Thymus (tissue), 11 donors: ENCODE data around the gene WWTR1. TPM values are rescaled to one million over a fixed set of nuclear protein-coding genes. Genes with fewer than 3 reads are reported as not detected.

Experiments
- DNase-seq, 9 donors: peaks; one replicate each; pipeline ENCODE4 v3.0.0-alpha.2; 2013; ENCODE audit warnings: low spot score in 9 of 9, low read depth in 6 of 9, missing footprints in 1 of 9
- H3K27ac ChIP-seq, 2 donors: one replicate each; pipeline ENCODE4 v1.5.1; 2013; ENCODE audit warnings: control low read depth in 1 of 2, low read depth in 1 of 2, low read length in 1 of 2, mild to moderate bottlenecking in 1 of 2, moderate library complexity in 1 of 2
- H3K27me3 ChIP-seq, 2 donors: one replicate each; pipeline ENCODE4 v1.5.1; 2013; ENCODE audit warnings: low read length in 1 of 2; ENCODE audit not compliant: control insufficient read depth in 2 of 2, insufficient read depth in 1 of 2
- H3K36me3 ChIP-seq, 2 donors: one replicate each; pipeline ENCODE4 v1.5.1; 2013; ENCODE audit warnings: low read length in 1 of 2, mild to moderate bottlenecking in 1 of 2, moderate library complexity in 1 of 2; ENCODE audit not compliant: control insufficient read depth in 2 of 2, insufficient read depth in 2 of 2
- H3K4me1 ChIP-seq, 2 donors: one replicate each; pipeline ENCODE4 v1.5.1; 2013; ENCODE audit warnings: low read length in 2 of 2; ENCODE audit not compliant: control insufficient read depth in 2 of 2, insufficient read depth in 2 of 2
- H3K4me3 ChIP-seq, 2 donors: one replicate each; pipeline ENCODE4 v1.5.1; 2013; ENCODE audit warnings: low read length in 2 of 2, control low read depth in 1 of 2, mild to moderate bottlenecking in 1 of 2
- H3K9me3 ChIP-seq, 2 donors: one replicate each; pipeline ENCODE4 v1.5.1; 2013; ENCODE audit warnings: low read length in 1 of 2, mild to moderate bottlenecking in 1 of 2; ENCODE audit not compliant: control insufficient read depth in 2 of 2, insufficient read depth in 1 of 2
- WGBS: extraction: QIAGEN DNeasy Blood & Tissue Kit; methylation state at CpG from one replicate; pipeline ENCODE4 v1.1.7; 2013; 5-methylcytosine and 5-hydroxymethylcytosine counted together
- polyA plus RNA-seq: library from polyadenylated mRNA; stranded (reverse); fragments of 200-250 nt; gene quantifications from one replicate; pipeline ENCODE4 v1.2.3, GENCODE V29; 2013
- total RNA-seq: library from RNA; stranded (reverse); fragments of 120-200 nt; gene quantifications from one replicate; pipeline ENCODE4 v1.2.4, GENCODE V29; 2013
- donor health status: healthy.

The WWTR1 gene
- total and polyA plus RNA-seq, 2 donors, result 1.6 to 12.9 TPM

DNA sequence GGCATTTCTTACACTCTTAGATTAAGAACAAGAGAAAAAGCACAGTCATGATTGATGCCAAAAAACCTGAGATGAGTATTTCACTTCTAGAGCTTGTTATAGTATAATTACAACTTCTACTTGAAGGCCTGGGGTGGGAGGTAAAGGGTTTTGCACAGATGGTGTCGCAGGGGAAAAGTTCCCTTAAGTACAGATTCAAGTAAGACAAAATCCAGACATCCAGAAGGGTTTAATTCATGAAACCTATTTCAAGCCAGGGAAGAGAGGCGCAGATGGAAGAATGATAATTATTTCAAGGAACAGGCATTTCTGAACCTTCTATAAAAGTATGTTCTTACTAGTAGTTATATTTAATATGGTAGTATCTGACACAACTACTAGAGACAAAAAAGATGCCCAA, 112.8 kb downstream of the WWTR1 start:
- Histone ChIP-seq H3K27me3 (no peaks in the 10 kb centered on the region), H3K36me3 (no peaks in the 10 kb centered on the region), H3K4me1 (no peaks in the 10 kb centered on the region), H3K27ac (no peak overlapping the region), H3K9me3 (no peaks in the 10 kb centered on the region), H3K4me3 (no peak overlapping the region)
- 98% methylated on average over 2 of the region's 2 CpGs for WGBS
- no peak for DNase-seq

DNA sequence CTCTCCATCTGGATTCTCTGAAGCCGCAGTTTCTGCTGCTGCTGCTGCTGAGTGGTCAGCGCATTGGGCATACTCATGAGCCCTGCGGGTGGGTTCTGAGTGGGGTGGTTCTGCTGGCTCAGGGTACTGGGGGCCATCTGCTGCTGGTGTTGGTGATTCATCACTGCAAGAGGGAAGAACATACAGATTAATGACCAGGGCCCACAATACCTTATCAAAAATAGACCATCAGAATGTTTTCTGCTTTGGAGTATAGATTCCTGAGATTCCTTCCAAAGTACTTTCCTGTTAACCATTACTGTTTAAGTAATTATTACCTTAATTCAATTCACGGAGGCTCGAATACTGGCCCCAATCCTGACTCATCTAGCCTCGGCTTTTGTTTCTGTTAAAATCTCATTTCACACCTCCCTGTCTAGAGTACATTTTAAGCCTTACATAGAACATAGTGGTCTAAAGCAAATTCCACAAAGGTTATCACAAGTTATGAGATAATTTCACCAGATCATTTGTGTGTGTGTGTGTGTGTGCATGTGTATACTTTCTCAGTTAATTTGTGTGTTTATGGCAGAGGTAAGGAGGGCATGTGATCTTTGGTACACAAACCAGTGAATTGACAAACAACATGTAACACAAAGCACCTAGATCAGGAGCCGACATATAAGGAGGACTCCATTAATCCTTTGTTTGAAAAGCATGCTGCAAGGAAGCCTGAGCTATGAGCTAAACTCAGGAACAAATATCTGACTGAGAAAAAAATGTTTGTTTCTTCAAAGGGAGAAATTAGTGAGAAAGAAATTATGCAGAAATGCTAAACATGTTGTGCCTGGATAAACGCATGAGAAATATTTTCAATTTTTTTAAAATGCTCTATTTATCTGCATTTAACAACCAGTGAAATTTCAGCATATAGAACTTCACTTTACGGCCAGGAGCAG, 115.2 kb downstream of the WWTR1 start:
- DNase-seq, result no peak
- Histone ChIP-seq H3K27ac (no peak overlapping the region), H3K4me1 (no peaks in the 10 kb centered on the region), H3K27me3 (no peaks in the 10 kb centered on the region), H3K9me3 (no peaks in the 10 kb centered on the region), H3K4me3 (no peak overlapping the region), H3K36me3 (no peaks in the 10 kb centered on the region)
- WGBS, result 95% methylated on average over 9 of the region's 9 CpGs

DNA sequence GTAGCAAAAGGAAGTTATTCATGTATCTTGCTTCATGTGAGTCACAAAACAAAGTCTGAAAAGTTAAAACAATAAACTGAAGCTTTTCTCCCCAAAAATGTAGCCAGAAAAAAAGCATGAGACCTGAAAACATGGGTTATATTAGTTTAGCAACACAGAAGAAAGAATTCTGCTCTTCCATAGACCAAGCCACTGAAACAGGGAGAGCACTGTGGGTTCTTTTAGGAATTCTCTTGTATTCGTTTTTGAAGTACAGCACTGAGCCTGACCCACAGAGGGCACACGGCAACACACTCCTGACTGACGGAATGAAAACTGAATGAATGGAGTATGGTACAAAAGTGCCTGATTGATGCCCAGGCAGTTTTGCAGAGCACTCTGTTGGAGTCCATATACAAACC, 116.7 kb downstream of the WWTR1 start:
- Histone ChIP-seq H3K27ac (no peak overlapping the region), H3K36me3 (no peaks in the 10 kb centered on the region), H3K4me1 (no peaks in the 10 kb centered on the region), H3K4me3 (no peak overlapping the region), H3K9me3 (no peaks in the 10 kb centered on the region), H3K27me3 (no peaks in the 10 kb centered on the region)
- no peak for DNase-seq
- 95% methylated on average over 3 of the region's 3 CpGs for WGBS

DNA sequence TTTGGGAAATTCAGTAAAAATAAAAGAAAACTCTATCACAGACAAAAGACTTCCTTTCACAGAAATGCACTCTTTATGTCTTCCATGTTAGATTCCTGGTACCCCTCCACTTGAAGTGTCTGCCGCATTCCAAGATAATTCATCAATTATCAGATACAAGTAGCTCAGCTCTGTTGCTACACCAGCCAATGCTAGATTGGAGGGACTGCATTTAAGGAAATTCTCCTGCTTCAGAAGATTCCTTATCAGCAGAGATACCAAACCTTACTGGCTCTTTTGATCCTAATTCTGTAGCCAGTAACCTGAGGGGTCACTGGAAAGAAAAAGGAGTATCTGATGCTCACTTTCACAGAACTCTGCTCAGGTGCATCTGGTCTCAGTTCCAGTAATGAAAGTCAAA, 119.5 kb downstream of the WWTR1 start:
- H3K9me3 ChIP-seq, result no peaks in the 10 kb centered on the region
- no peaks in the 10 kb centered on the region for H3K4me1 ChIP-seq
- no peak overlapping the region for H3K4me3 ChIP-seq
- no peak overlapping the region for H3K27ac ChIP-seq
- H3K27me3 ChIP-seq, result no peaks in the 10 kb centered on the region
- no peak for DNase-seq
- no peaks in the 10 kb centered on the region for H3K36me3 ChIP-seq
- 99% methylated on average over 1 of the region's 1 CpG for WGBS

DNA sequence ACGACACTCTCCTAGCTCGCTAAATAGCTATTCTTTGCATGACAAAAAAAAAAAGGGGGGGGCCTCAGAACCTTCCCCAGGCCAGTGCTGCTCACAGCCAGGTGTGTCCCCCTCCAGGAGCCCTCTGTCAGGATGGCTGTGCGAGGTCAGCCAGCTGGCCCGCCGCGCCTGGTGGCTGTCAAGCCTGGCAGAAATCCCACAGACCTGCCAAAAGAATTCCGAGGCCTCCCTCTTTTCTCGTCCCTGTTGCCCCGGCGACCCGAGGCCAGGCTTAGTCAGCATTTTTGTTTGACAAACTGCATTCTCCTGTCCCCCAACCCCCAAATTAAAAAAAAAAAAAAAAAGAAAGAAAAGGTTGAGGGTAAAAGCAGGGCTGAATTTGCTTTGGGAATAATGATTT, 121.4 kb downstream of the WWTR1 start:
- peak overlapping the region in 1 of 2 donors; percentile 31 for H3K27ac ChIP-seq
- no peaks in the 10 kb centered on the region for H3K9me3 ChIP-seq
- no peak for DNase-seq
- WGBS, result 86% methylated on average over 11 of the region's 11 CpGs
- no peaks in the 10 kb centered on the region for H3K36me3 ChIP-seq
- no peaks in the 10 kb centered on the region for H3K27me3 ChIP-seq
- H3K4me3 ChIP-seq, result no peak overlapping the region
- no peaks in the 10 kb centered on the region for H3K4me1 ChIP-seq

DNA sequence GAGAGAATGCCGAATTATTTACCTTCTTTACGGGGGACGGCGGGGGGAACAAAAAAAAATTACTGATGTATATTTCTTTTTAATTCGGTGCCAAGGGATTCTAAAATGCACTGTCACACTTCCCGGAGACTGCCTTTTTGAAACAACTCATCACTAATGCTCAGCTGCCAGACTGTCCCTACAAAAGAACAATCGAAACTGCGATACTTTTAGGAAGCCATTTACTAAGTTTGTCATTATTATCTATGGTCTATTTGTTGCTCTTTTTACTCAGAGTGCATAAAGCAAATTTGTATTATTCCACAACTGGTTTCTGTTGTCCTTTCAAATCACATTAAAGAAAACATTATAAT, 122.5 kb downstream of the WWTR1 start:
- no peaks in the 10 kb centered on the region for H3K9me3 ChIP-seq
- WGBS, result 91% methylated on average over 8 of the region's 8 CpGs
- H3K4me1 ChIP-seq, result no peaks in the 10 kb centered on the region
- H3K27me3 ChIP-seq, result no peaks in the 10 kb centered on the region
- no peak overlapping the region for H3K4me3 ChIP-seq
- DNase-seq, result no peak
- H3K27ac ChIP-seq, result no peak overlapping the region
- no peaks in the 10 kb centered on the region for H3K36me3 ChIP-seq

- Histone ChIP-seq H3K4me1 (no peaks in the 10 kb centered on the region), H3K36me3 (no peaks in the 10 kb centered on the region), H3K27ac (peak overlapping the region in 1 of 2 donors; percentile 15), H3K27me3 (no peaks in the 10 kb centered on the region), H3K4me3 (no peak overlapping the region), H3K9me3 (no peaks in the 10 kb centered on the region)
- 52% methylated on average over 3 of the region's 3 CpGs for WGBS
- DNase-seq, result no peak
Measured at GRCh38 chr3:149534671-149535332, 123.0 kb downstream of the WWTR1 start.

DNA sequence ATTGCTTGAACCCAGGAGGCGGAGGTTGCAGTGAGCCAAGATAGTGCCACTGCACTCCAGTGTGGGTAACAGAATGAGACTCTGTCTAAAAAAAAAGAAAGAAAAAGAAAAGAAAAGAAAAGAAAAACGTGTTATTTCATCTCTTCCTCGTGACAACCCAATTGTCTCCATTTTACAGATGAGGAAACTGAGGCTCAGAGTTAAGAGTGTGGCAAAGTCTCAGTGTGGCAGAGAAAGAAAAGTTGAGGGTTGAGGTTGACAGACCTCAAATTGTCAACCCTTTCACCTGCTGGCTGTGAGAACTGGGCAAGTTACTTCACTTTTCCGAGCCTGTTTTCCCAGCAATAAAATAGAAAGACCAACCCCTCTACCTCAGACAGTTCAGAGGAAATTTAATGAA, 123.7 kb downstream of the WWTR1 start:
- no peaks in the 10 kb centered on the region for H3K27me3 ChIP-seq
- 97% methylated on average over 4 of the region's 4 CpGs for WGBS
- H3K27ac ChIP-seq, result no peak overlapping the region
- no peaks in the 10 kb centered on the region for H3K4me1 ChIP-seq
- H3K36me3 ChIP-seq, result no peaks in the 10 kb centered on the region
- H3K4me3 ChIP-seq, result no peak overlapping the region
- no peaks in the 10 kb centered on the region for H3K9me3 ChIP-seq
- DNase-seq, result no peak

DNA sequence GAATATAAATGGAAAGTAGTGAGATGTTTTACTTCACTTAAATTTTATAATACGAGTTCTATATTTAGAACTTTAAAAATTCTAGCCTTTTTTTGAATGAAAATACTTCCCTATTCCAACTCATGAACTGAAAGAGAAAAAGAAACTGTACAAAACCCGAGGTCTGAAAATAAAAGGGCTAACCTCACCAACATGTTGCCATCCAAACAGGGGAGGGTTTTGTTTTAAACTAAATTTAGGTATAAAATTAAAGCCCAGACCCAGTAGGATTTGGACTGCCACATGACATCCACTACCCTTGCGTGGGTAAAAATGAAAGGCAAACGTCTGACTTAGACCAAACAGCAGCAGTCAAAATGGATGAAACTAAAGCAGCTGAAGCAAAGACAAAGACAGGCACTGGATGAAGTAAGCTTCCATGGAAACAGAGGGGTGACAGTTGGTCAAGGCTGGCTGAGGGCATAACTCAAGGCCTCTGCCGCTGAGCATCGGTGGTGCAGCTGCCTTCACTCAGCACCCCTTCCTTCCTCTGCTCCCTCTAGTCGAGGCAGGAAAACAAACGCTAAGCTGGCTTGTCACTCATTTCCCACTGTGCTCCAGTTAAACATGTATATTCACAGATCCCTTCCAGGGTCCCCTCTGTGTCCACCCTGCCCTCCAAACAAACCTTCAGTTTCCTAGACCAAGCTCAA, 125.2 kb downstream of the WWTR1 start:
- no peak overlapping the region for H3K4me3 ChIP-seq
- no peaks in the 10 kb centered on the region for H3K4me1 ChIP-seq
- 20% methylated on average over 8 of the region's 8 CpGs for WGBS
- H3K27me3 ChIP-seq, result no peaks in the 10 kb centered on the region
- H3K9me3 ChIP-seq, result no peaks in the 10 kb centered on the region
- H3K27ac ChIP-seq, result no peak overlapping the region
- no peaks in the 10 kb centered on the region for H3K36me3 ChIP-seq
- DNase-seq, result no peak
